Measurements from ENCODE around the gene GJD2.

DNA sequence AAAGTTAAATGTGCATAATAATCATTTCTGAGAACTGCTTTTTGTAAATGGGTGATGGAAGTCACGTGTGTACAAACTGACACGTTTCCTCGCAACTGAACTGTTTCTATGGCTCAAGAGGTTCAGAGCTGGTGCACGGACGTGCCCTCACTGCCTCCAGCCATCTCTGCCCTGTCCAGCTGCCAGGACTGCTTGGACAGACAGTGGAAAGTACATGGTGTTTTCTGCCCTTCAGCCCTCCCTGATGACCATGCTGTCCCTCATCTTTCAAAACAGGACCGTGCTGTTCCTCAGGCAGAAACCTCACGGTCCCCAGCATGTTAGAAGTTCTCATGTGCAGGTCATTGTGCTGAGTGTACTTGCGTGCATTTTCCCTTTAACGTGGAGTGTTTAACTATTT lies 38.7 kb downstream of the GJD2 start:
- TF ChIP-seq YY1 (IDR thresholded peaks at IDR 0.05; ENCODE audit: insufficient read depth, insufficient read length), result no peak
- no peak for TF ChIP-seq SUZ12 (IDR thresholded peaks at IDR 0.05; ENCODE audit: extremely low read depth, insufficient read depth, insufficient read length)

Data from NT2/D1 (cell line).